ENCODE data around the gene ASIP. TPM values are rescaled to one million over a fixed set of nuclear protein-coding genes. Genes with fewer than 3 reads are reported as not detected.

ASIP gene
- total and polyA plus RNA-seq, 2 donors (not counting 1 experiment from before 2014, with no cell fraction given) = not detected

GRCh38 chr20:34293589-34293988 lies 52.4 kb downstream of the ASIP start:
- Histone ChIP-seq H3K27ac (ENCODE audit: insufficient read depth, low read length) (no peak overlapping the region), H3K9ac (ENCODE audit: insufficient read depth, low read length) (no peak overlapping the region), H2AFZ (ENCODE audit: low read length) (no peak overlapping the region), H3K27me3 (ENCODE audit: control insufficient read depth, insufficient read depth, low read length) (no peaks in the 10 kb centered on the region), H4K20me1 (ENCODE audit: control insufficient read depth, extremely low read depth, insufficient read depth, low read length) (no peaks in the 10 kb centered on the region), H3K36me3 (ENCODE audit: control insufficient read depth, insufficient read depth, low read length) (peaks cover 15% of the 10 kb centered on the region), H3K4me1 (ENCODE audit: control insufficient read depth, extremely low read depth, insufficient read depth, low read length) (no peaks in the 10 kb centered on the region), H3K4me2 (ENCODE audit: extremely low read depth, insufficient read depth, low read length) (no peak overlapping the region), H3K79me2 (ENCODE audit: control insufficient read depth, insufficient read depth, low read length) (no peaks in the 10 kb centered on the region), H3K9me3 (ENCODE audit: control insufficient read depth, insufficient read depth, low read depth, low read length) (no peaks in the 10 kb centered on the region), H3K4me3 (replicated peaks in 1 of 4; ENCODE audit: control extremely low read depth in 1 of 4, insufficient read depth in 1 of 4, low read depth in 3 of 4, low read length in 4 of 4) (no peak overlapping the region)
- TF ChIP-seq EZH2 (IDR thresholded peaks at IDR 0.05; ENCODE audit: low read length, missing control alignments) = no peak
- DNase-seq (ENCODE audit: low read depth in 2 of 2) = no peak

DNA sequence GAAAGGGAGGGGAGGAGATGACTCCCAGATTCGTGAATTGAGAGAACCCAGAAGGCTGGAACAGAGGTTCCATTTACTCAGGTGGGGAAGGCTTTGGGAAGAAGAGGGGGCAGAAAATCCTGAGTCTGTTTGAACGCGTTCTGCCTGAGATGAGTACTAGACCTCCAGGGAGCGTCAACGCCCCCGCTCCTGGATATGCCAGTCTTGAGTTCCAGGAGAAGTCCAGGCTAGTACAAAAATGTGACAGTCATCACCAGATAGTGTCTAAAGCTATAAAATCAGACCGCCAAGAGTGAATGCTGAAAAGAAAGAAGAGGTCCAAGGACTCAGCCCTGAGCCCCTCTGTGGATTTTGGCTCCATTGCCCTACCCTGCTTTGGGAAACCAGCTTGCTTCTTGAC lies 53.3 kb downstream of the ASIP start:
- Histone ChIP-seq H3K27ac (ENCODE audit: insufficient read depth, low read length) (no peak overlapping the region), H3K4me2 (ENCODE audit: extremely low read depth, insufficient read depth, low read length) (no peak overlapping the region), H3K4me1 (ENCODE audit: control insufficient read depth, extremely low read depth, insufficient read depth, low read length) (no peaks in the 10 kb centered on the region), H3K9me3 (ENCODE audit: control insufficient read depth, insufficient read depth, low read depth, low read length) (no peaks in the 10 kb centered on the region), H3K27me3 (ENCODE audit: control insufficient read depth, insufficient read depth, low read length) (no peaks in the 10 kb centered on the region), H3K4me3 (replicated peaks in 1 of 4; ENCODE audit: control extremely low read depth in 1 of 4, insufficient read depth in 1 of 4, low read depth in 3 of 4, low read length in 4 of 4) (no peak overlapping the region), H3K79me2 (ENCODE audit: control insufficient read depth, insufficient read depth, low read length) (peaks cover 3% of the 10 kb centered on the region), H3K9ac (ENCODE audit: insufficient read depth, low read length) (no peak overlapping the region), H2AFZ (ENCODE audit: low read length) (no peak overlapping the region), H4K20me1 (ENCODE audit: control insufficient read depth, extremely low read depth, insufficient read depth, low read length) (no peaks in the 10 kb centered on the region), H3K36me3 (ENCODE audit: control insufficient read depth, insufficient read depth, low read length) (peaks cover 15% of the 10 kb centered on the region)
- TF ChIP-seq, protein P1, sequence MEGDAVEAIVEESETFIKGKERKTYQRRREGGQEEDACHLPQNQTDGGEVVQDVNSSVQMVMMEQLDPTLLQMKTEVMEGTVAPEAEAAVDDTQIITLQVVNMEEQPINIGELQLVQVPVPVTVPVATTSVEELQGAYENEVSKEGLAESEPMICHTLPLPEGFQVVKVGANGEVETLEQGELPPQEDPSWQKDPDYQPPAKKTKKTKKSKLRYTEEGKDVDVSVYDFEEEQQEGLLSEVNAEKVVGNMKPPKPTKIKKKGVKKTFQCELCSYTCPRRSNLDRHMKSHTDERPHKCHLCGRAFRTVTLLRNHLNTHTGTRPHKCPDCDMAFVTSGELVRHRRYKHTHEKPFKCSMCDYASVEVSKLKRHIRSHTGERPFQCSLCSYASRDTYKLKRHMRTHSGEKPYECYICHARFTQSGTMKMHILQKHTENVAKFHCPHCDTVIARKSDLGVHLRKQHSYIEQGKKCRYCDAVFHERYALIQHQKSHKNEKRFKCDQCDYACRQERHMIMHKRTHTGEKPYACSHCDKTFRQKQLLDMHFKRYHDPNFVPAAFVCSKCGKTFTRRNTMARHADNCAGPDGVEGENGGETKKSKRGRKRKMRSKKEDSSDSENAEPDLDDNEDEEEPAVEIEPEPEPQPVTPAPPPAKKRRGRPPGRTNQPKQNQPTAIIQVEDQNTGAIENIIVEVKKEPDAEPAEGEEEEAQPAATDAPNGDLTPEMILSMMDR (conservative IDR thresholded peaks at IDR 0.05 in 1 of 2, IDR thresholded peaks at IDR 0.05 in 1 of 2; ENCODE audit: low read depth in 1 of 2, low read length in 2 of 2) = no peak
- no peak for TF ChIP-seq EZH2 (IDR thresholded peaks at IDR 0.05; ENCODE audit: low read length, missing control alignments)
- DNase-seq (ENCODE audit: low read depth in 2 of 2) = no peak

DNA sequence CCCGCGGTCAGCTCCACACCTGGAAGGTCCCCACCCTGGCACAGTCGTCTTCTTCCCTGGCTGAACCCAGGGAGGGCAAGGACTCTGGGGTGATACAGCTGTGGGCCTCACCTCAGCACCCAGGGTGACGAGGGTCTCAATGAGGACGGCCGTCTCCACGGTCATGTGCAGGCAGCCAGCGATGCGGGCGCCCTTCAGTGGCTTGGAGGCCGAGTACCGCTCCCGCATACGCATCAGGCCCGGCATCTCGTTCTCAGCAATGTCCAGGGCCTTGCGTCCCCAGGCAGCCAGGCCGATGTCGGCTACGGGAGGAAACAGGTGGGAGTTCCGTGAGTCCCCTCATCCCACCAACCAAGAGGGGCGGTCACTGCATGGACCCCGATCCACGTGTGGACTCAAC lies 54.1 kb downstream of the ASIP start:
- Histone ChIP-seq H4K20me1 (ENCODE audit: control insufficient read depth, extremely low read depth, insufficient read depth, low read length) (no peaks in the 10 kb centered on the region), H3K36me3 (ENCODE audit: control insufficient read depth, insufficient read depth, low read length) (peaks cover 13% of the 10 kb centered on the region), H3K4me1 (ENCODE audit: control insufficient read depth, extremely low read depth, insufficient read depth, low read length) (no peaks in the 10 kb centered on the region), H2AFZ (ENCODE audit: low read length) (no peak overlapping the region), H3K79me2 (ENCODE audit: control insufficient read depth, insufficient read depth, low read length) (peaks cover 3% of the 10 kb centered on the region), H3K4me2 (ENCODE audit: extremely low read depth, insufficient read depth, low read length) (no peak overlapping the region), H3K9me3 (ENCODE audit: control insufficient read depth, insufficient read depth, low read depth, low read length) (no peaks in the 10 kb centered on the region), H3K27ac (ENCODE audit: insufficient read depth, low read length) (no peak overlapping the region), H3K27me3 (ENCODE audit: control insufficient read depth, insufficient read depth, low read length) (no peaks in the 10 kb centered on the region), H3K4me3 (replicated peaks in 1 of 4; ENCODE audit: control extremely low read depth in 1 of 4, insufficient read depth in 1 of 4, low read depth in 3 of 4, low read length in 4 of 4) (no peak overlapping the region), H3K9ac (ENCODE audit: insufficient read depth, low read length) (no peak overlapping the region)
- DNase-seq (ENCODE audit: low read depth in 2 of 2) = no peak
- TF ChIP-seq EZH2 (IDR thresholded peaks at IDR 0.05; ENCODE audit: low read length, missing control alignments) = no peak
- TF ChIP-seq, protein P1 (conservative IDR thresholded peaks at IDR 0.05 in 1 of 2, IDR thresholded peaks at IDR 0.05 in 1 of 2; ENCODE audit: low read depth in 1 of 2, low read length in 2 of 2) = no peak
